A549 (cell line): ENCODE measurements around the gene BICDL1. TPM values are rescaled to one million over a fixed set of nuclear protein-coding genes. Genes with fewer than 3 reads are reported as not detected.

Experiments
- ATAC-seq, 2 experiments: fragments of 200-7000 bp in 1 of 2; fragments of >200 bp in 1 of 2; cut with Nextera tagmentation in 1 of 2; cut with Tn5 transposase in 1 of 2; 3 replicates each; pipeline versions ENCODE4 v1.8.0 to v1.9.1; 2018 to 2020; ENCODE audit warnings: mild to moderate bottlenecking in 1 of 2, moderate library complexity in 1 of 2
- CTCF ChIA-PET: fragments of 300-600 bp; sonication (Branson Sonifier 250); formaldehyde crosslinking; extraction: SDS; loops from one replicate; lab custom pipeline; 2021; ENCODE audit warnings: antibody characterized with exemption, inconsistent platforms; lab: Yijun Ruan, JAX
- POLR2A ChIA-PET: fragments of 350-600 bp; formaldehyde crosslinking; extraction: SDS; loops from one replicate; lab custom pipeline; 2021; ENCODE audit warnings: antibody characterized with exemption, inconsistent platforms; lab: Yijun Ruan, JAX
- DNase-seq, 2 experiments: peaks; one replicate each; pipeline versions ENCODE4 v3.0.0 to v3.0.0-alpha.2; 2011 to 2016; ENCODE audit warnings: low read depth in 1 of 2, low spot score in 1 of 2
- FAIRE-seq: peaks from 2 replicates; lab custom pipeline; 2011; peaks lifted over from hg19 to GRCh38; lab: Jason Lieb, UNC
- H3K27ac ChIP-seq, 2 experiments: fragments of >200 bp; sonication (Bioruptor Twin); formaldehyde crosslinking; 3 replicates each; pipeline ENCODE4 v1.5.1; 2016 to 2017
- H3K4me1 ChIP-seq: fragments of >200 bp; sonication (Bioruptor Twin); formaldehyde crosslinking; 3 replicates; pipeline ENCODE4 v1.6.1; 2016
- H3K4me2 ChIP-seq: fragments of >200 bp; sonication (Bioruptor Twin); formaldehyde crosslinking; 3 replicates; pipeline ENCODE4 v1.6.1; 2016
- H3K4me3 ChIP-seq: fragments of >200 bp; sonication (Bioruptor Twin); formaldehyde crosslinking; 3 replicates; pipeline ENCODE4 v1.5.1; 2016
- H3K9me3 ChIP-seq: fragments of >200 bp; sonication (Bioruptor Twin); formaldehyde crosslinking; 3 replicates; pipeline ENCODE4 v1.6.1; 2016
- FOSL2 ChIP-seq, 2 experiments: fragments of 450-650 bp in 1 of 2; fragments of >200 bp in 1 of 2; sonication (Bioruptor Twin) in 1 of 2; formaldehyde crosslinking; IDR thresholded peaks; 2 replicates each; pipeline versions ENCODE4 v1.5.0 to v1.6.1; 2016 to 2020; ENCODE audit warnings: mild to moderate bottlenecking in 1 of 2, moderate library complexity in 1 of 2
- FOXS1 ChIP-seq: fragments of 250-450 bp; sonication (Bioruptor Pico); IDR thresholded peaks from 2 replicates; pipeline ENCODE4 v1.5.0; 2020; ENCODE audit warnings: mild to moderate bottlenecking, moderate library complexity
- GATA3 ChIP-seq: IDR thresholded peaks from 2 replicates; pipeline ENCODE4 v1.6.1; 2012; ENCODE audit warnings: borderline replicate concordance
- HEYL ChIP-seq: fragments of 250-450 bp; sonication (Bioruptor Pico); IDR thresholded peaks from 2 replicates; pipeline ENCODE4 v1.8.0; 2021; ENCODE audit warnings: mild to moderate bottlenecking, moderate library complexity
- HOXA7 ChIP-seq: fragments of 250-450 bp; sonication (Bioruptor Pico); IDR thresholded peaks from 2 replicates; pipeline ENCODE4 v1.5.0; 2020; ENCODE audit warnings: mild to moderate bottlenecking, moderate library complexity
- KDM1A ChIP-seq: fragments of 200-600 bp; sonication (generic); IDR thresholded peaks from 2 replicates; pipeline ENCODE4 v1.6.1; 2016; ENCODE audit warnings: low read depth, mild to moderate bottlenecking
- MYC ChIP-seq: IDR thresholded peaks from 2 replicates; pipeline ENCODE4 v1.6.1; 2012; ENCODE audit warnings: mild to moderate bottlenecking, inconsistent platforms, low read length, improper control_type of control experiment, borderline replicate concordance
- NFE2L2 ChIP-seq: fragments of 150-350 bp; conservative IDR thresholded peaks from 2 replicates; pipeline ENCODE4 v1.6.1; 2014; ENCODE audit warnings: low read length
- NR3C1 ChIP-seq: fragments of >200 bp; sonication (Bioruptor Twin); formaldehyde crosslinking; IDR thresholded peaks from 3 replicates; pipeline ENCODE4 v1.6.1; 2017
- RAD21 ChIP-seq, 2 experiments: fragments of >200 bp in 1 of 2; sonication (Bioruptor Twin) in 1 of 2; formaldehyde crosslinking in 1 of 2; IDR thresholded peaks in 1 of 2; conservative IDR thresholded peaks in 1 of 2; 2 replicates in 1 of 2; 3 replicates in 1 of 2; pipeline ENCODE4 v1.6.1; 2012 to 2018; ENCODE audit warnings: inconsistent platforms in 1 of 2
- RCOR1 ChIP-seq: fragments of 150-350 bp; IDR thresholded peaks from 2 replicates; pipeline ENCODE4 v1.6.1; 2014; ENCODE audit warnings: antibody characterized with exemption, low read length, low read depth
- RFX5 ChIP-seq: fragments of 450-650 bp; IDR thresholded peaks from 2 replicates; pipeline ENCODE4 v1.7.1; 2014; ENCODE audit warnings: antibody characterized with exemption, mild to moderate bottlenecking, moderate library complexity
- SMC3 ChIP-seq: fragments of >200 bp; sonication (Bioruptor Twin); formaldehyde crosslinking; IDR thresholded peaks from 3 replicates; pipeline ENCODE4 v1.6.1; 2018; ENCODE audit warnings: inconsistent platforms
- SREBF2 ChIP-seq: fragments of 450-650 bp; IDR thresholded peaks from 2 replicates; pipeline ENCODE4 v1.6.1; 2014; ENCODE audit warnings: mild to moderate bottlenecking, moderate library complexity
- WGBS: methylation state at CpG from one replicate; pipeline ENCODE4 v1.1.6; 2017; ENCODE audit errors: missing lambda C conversion rate; 5-methylcytosine and 5-hydroxymethylcytosine counted together
- polyA plus RNA-seq, 4 experiments: library from polyadenylated mRNA; depleted of rRNA in 3 of 4; stranded (reverse); fragments of >200 nt; fragmentation: RNase III in 1 of 4; extraction: RNeasy Plus Mini Kit Qiagen cat#74134 plus additional on column Dnase treatment in 1 of 4; gene quantifications; 2 replicates in 3 of 4; 3 replicates in 1 of 4; pipeline ENCODE4 v1.2.3, GENCODE V29; 2011 to 2017
- TF ChIP-seq, protein P1 (sequence below): fragments of 250-450 bp; sonication (Bioruptor Pico); IDR thresholded peaks from 2 replicates; pipeline ENCODE4 v1.5.0; 2020; ENCODE audit warnings: low read depth, mild to moderate bottlenecking, moderate library complexity
- TF ChIP-seq, protein P2 (sequence below): fragments of 250-450 bp; sonication (Bioruptor Pico); IDR thresholded peaks from 2 replicates; pipeline ENCODE4 v1.5.0; 2021; ENCODE audit warnings: mild to moderate bottlenecking, moderate library complexity, borderline replicate concordance
- TF ChIP-seq, protein P3 (sequence below): fragments of 200-600 bp; sonication (generic); IDR thresholded peaks from 2 replicates; pipeline ENCODE4 v1.6.1; 2016; ENCODE audit warnings: antibody characterized with exemption, mild to moderate bottlenecking, moderate library complexity

Gene BICDL1
- polyA plus RNA-seq, 2 of the 4 experiments (the other 2 are of a cell fraction) = 3.8 to 4.5 TPM

DNA sequence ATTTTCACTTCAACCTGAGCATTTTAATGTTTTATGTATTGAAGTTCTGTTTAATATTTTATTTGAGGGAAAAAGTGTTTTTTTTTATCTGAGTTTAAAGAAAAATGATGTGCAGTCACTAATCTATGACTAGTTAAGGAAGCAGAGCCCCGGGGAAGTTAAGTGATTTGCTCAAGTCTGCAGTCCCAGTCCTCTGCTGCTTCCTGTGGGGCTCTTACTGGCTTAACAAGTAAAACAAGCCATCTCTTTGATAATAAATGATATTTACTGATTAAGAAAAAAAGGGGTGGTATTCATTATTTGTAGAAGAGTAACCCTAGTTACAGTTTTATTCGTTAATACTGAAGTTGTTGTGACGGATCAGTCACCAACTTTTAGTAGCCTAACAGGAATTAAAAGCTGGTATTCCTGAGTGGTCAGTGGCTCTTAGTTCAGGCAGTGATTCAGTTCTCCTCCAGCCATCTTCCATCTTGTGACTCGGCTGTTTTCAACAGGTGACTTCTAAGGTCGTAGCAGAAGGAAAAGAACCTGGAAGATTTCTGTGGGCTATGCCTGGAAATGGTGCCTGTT is 21.7 kb downstream of the BICDL1 start:
- Histone ChIP-seq H3K4me3 (no peak overlapping the region), H3K27ac (no peak overlapping the region)
- ChIA-PET POLR2A (no interaction called here), CTCF (no interaction called here)
- FAIRE-seq = no peak
- DNase-seq = no peak
- TF ChIP-seq GATA3 = no peak
- TF ChIP-seq, protein P1, sequence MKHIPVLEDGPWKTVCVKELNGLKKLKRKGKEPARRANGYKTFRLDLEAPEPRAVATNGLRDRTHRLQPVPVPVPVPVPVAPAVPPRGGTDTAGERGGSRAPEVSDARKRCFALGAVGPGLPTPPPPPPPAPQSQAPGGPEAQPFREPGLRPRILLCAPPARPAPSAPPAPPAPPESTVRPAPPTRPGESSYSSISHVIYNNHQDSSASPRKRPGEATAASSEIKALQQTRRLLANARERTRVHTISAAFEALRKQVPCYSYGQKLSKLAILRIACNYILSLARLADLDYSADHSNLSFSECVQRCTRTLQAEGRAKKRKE = no peak
- no peak for TF ChIP-seq NFE2L2
- TF ChIP-seq KDM1A = no peak
- TF ChIP-seq SMC3 = no peak
- no peak for TF ChIP-seq HOXA7 (CRISPR knock-in tag)
- TF ChIP-seq, protein P2, sequence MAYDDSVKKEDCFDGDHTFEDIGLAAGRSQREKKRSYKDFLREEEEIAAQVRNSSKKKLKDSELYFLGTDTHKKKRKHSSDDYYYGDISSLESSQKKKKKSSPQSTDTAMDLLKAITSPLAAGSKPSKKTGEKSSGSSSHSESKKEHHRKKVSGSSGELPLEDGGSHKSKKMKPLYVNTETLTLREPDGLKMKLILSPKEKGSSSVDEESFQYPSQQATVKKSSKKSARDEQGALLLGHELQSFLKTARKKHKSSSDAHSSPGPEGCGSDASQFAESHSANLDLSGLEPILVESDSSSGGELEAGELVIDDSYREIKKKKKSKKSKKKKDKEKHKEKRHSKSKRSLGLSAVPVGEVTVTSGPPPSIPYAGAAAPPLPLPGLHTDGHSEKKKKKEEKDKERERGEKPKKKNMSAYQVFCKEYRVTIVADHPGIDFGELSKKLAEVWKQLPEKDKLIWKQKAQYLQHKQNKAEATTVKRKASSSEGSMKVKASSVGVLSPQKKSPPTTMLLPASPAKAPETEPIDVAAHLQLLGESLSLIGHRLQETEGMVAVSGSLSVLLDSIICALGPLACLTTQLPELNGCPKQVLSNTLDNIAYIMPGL (CRISPR knock-in tag) = no peak
- no peak for TF ChIP-seq SREBF2
- TF ChIP-seq MYC = no peak
- no peak for TF ChIP-seq RCOR1
- no peak for TF ChIP-seq NR3C1
- no peak for TF ChIP-seq RFX5
- TF ChIP-seq, all 56 proteins: peak for 0
- H3K4me2 ChIP-seq = no peak overlapping the region
- H3K9me3 ChIP-seq = no peaks in the 10 kb centered on the region
- no peak for ATAC-seq
- WGBS = 65% methylated on average over 5 of the region's 5 CpGs
- H3K4me1 ChIP-seq = peaks cover 10% of the 10 kb centered on the region

DNA sequence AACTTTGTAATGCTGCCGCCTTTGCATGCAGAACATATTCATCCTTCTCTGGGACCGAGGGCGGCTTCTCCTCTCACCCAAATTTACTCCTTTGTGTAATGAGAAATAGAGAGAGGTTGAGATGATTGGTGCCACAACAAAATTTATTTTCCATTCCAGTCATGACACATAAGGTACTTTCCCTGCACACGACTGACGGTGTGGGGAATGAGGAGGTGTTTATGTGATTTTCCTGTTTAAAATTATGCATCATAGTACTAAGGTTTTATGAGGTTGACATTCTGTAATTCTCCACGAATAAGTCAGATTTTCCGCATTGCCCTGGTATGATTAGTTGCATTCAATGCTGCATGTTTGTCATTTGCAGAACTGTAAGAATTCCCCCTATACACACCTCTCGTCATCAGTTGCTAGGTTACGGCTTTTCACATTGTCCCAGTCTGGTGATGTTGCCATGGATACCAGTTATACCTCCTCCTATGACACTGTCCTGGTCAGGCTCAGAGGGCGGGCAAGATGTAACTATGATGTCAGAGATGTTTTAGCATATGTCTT is 23.1 kb downstream of the BICDL1 start:
- CTCF ChIA-PET = no interaction called here
- H3K4me2 ChIP-seq = no peak overlapping the region
- peaks cover 10% of the 10 kb centered on the region for H3K4me1 ChIP-seq
- POLR2A ChIA-PET = no interaction called here
- FAIRE-seq (no peak), DNase-seq (peak; percentile 67 to 78)
- WGBS = 53% methylated on average over 10 of the region's 10 CpGs
- TF ChIP-seq, protein P3, sequence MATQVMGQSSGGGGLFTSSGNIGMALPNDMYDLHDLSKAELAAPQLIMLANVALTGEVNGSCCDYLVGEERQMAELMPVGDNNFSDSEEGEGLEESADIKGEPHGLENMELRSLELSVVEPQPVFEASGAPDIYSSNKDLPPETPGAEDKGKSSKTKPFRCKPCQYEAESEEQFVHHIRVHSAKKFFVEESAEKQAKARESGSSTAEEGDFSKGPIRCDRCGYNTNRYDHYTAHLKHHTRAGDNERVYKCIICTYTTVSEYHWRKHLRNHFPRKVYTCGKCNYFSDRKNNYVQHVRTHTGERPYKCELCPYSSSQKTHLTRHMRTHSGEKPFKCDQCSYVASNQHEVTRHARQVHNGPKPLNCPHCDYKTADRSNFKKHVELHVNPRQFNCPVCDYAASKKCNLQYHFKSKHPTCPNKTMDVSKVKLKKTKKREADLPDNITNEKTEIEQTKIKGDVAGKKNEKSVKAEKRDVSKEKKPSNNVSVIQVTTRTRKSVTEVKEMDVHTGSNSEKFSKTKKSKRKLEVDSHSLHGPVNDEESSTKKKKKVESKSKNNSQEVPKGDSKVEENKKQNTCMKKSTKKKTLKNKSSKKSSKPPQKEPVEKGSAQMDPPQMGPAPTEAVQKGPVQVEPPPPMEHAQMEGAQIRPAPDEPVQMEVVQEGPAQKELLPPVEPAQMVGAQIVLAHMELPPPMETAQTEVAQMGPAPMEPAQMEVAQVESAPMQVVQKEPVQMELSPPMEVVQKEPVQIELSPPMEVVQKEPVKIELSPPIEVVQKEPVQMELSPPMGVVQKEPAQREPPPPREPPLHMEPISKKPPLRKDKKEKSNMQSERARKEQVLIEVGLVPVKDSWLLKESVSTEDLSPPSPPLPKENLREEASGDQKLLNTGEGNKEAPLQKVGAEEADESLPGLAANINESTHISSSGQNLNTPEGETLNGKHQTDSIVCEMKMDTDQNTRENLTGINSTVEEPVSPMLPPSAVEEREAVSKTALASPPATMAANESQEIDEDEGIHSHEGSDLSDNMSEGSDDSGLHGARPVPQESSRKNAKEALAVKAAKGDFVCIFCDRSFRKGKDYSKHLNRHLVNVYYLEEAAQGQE = no peak
- no peak for TF ChIP-seq FOSL2 (IDR thresholded peaks at IDR 0.05)
- TF ChIP-seq FOSL2 (CRISPR knock-in tag; IDR thresholded peaks at IDR 0.05) = peak; percentile 34; the same call in 1 of the 2 replicates
- TF ChIP-seq FOXS1 (CRISPR knock-in tag) = no peak
- no peak for TF ChIP-seq HEYL
- TF ChIP-seq RAD21 (conservative IDR thresholded peaks at IDR 0.05 in 1 of 2, IDR thresholded peaks at IDR 0.05 in 1 of 2) = no peak
- peak; percentile 95 for TF ChIP-seq RFX5
- no peak for TF ChIP-seq KDM1A
- TF ChIP-seq, all 56 proteins: peak for 2
- no peak overlapping the region for H3K4me3 ChIP-seq
- H3K9me3 ChIP-seq = no peaks in the 10 kb centered on the region
- ATAC-seq = peak; percentile 78 to 88; a peak in 5 of 6 replicates
- H3K27ac ChIP-seq = no peak overlapping the region
